ENCODE data around the gene LKAAEAR1. TPM values are rescaled to one million over a fixed set of nuclear protein-coding genes. Genes with fewer than 3 reads are reported as not detected.
A peak's percentile ranks its signal among the peaks of the same experiment; 100 is the strongest.

Gene LKAAEAR1
- total and polyA plus RNA-seq, 2 of the 13 experiments (the other 11 are each of a cell fraction or from before 2014, with no cell fraction given), result not detected

DNA sequence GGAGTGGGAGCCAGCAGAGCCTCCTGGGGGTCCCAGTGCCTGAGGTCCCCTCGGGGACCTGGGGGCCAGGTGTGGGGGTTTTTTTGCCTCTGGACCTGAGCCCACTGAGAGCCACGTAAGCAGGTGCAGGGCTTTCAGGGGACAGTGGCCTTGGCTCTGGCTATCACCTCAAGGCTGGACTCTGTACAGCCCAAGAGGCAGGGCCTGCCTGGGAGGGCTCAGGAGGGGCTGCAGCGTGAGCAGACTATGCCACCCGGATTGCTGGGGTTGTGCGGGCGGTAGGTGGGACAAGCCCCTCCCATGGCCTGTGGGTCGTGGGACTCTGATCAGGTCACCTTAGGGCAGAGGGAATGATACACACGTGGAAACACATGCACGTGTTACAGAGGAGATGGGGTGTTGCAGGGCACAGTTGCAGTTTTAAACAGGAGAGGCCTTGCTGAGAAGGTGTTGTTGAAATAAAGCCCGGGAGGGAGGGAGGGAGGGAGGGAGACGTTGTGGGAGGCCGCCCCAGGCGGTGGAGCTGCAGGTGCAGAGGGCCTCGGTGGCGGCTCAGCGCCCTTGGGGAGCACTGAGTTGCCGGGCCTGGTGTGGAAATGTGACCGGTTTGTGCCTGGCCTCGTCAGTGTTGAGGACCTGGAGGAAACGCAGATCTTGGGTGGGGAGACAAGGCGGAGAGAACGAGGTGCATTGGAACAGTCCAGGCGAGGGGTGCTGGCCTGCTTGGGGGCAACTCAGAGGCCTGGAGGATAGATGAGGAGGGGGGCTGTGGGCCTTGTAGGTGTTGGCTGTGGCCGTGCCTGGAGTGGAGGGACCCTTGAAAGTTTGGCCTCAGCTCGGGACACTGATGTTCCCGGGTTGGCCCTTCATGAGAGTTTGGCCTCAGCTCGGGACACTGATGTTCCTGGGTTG is 18.9 kb downstream of the LKAAEAR1 start (continued):
- peak; percentile 16; the same call in 1 of the 2 replicates for TF ChIP-seq IKZF5 (CRISPR knock-in tag; IDR thresholded peaks at IDR 0.05)
- no peak for TF ChIP-seq CHD4 (IDR thresholded peaks at IDR 0.05; ENCODE audit: borderline replicate concordance, low read length)
- no peak for TF ChIP-seq U2AF2 (IDR thresholded peaks at IDR 0.05; ENCODE audit: low read depth, low read length)
- peak; percentile 81 for TF ChIP-seq ZFP41 (CRISPR knock-in tag; IDR thresholded peaks at IDR 0.05; ENCODE audit: borderline replicate concordance)
- no peak for TF ChIP-seq CBX5 (CRISPR knock-in tag; IDR thresholded peaks at IDR 0.05; ENCODE audit: borderline replicate concordance)
- TF ChIP-seq AKAP8 (CRISPR knock-in tag; IDR thresholded peaks at IDR 0.05), result peak; percentile 99
- TF ChIP-seq YY1 (IDR thresholded peaks at IDR 0.05; ENCODE audit: insufficient read depth, insufficient replicate concordance, low read depth, low read length), result no peak
- no peak for TF ChIP-seq REL (CRISPR knock-in tag; conservative IDR thresholded peaks at IDR 0.05)
- no peak; the same call in 1 of the 2 replicates for TF ChIP-seq KMT2A (CRISPR knock-in tag; IDR thresholded peaks at IDR 0.05)
- TF ChIP-seq RXRA (CRISPR knock-in tag; IDR thresholded peaks at IDR 0.05), result peak; percentile 95
- no peak for TF ChIP-seq POLR2AphosphoS2 (IDR thresholded peaks at IDR 0.05; ENCODE audit: low read depth, low read length)
- TF ChIP-seq NR2C2 (CRISPR knock-in tag; IDR thresholded peaks at IDR 0.05; ENCODE audit: borderline replicate concordance), result peak; percentile 68
- TF ChIP-seq ZBTB43 (CRISPR knock-in tag; conservative IDR thresholded peaks at IDR 0.05), result no peak
- TF ChIP-seq ZNF672 (CRISPR knock-in tag; IDR thresholded peaks at IDR 0.05), result peak; percentile 81; the same call in 1 of the 2 replicates
- TF ChIP-seq ZFP37 (CRISPR knock-in tag; IDR thresholded peaks at IDR 0.05; ENCODE audit: borderline replicate concordance), result peak; percentile 70; the same call in 1 of the 2 replicates
- no peak for TF ChIP-seq ZNF432 (CRISPR knock-in tag; IDR thresholded peaks at IDR 0.05; ENCODE audit: borderline replicate concordance)
- peak; percentile 74; the same call in 1 of the 2 replicates for TF ChIP-seq ZNF782 (CRISPR knock-in tag; IDR thresholded peaks at IDR 0.05; ENCODE audit: borderline replicate concordance)
- peak; percentile 58 for TF ChIP-seq ZNF891 (CRISPR knock-in tag; IDR thresholded peaks at IDR 0.05)
- peak; percentile 59; the same call in 1 of the 2 replicates for TF ChIP-seq HOXA3 (CRISPR knock-in tag; IDR thresholded peaks at IDR 0.05)
- TF ChIP-seq IRF9 (CRISPR knock-in tag; IDR thresholded peaks at IDR 0.05; ENCODE audit: borderline replicate concordance), result peak; percentile 56
- no peak for TF ChIP-seq HCFC1 (IDR thresholded peaks at IDR 0.05; ENCODE audit: low read depth, low read length)
- TF ChIP-seq ZNF569 (CRISPR knock-in tag; IDR thresholded peaks at IDR 0.05; ENCODE audit: borderline replicate concordance), result no peak
- TF ChIP-seq RXRB (CRISPR knock-in tag; IDR thresholded peaks at IDR 0.05; ENCODE audit: borderline replicate concordance), result peak; percentile 78
- TF ChIP-seq ETV6 (CRISPR knock-in tag; conservative IDR thresholded peaks at IDR 0.05), result peak; percentile 59; the same call in 1 of the 2 replicates
- TF ChIP-seq ZNF431 (CRISPR knock-in tag; IDR thresholded peaks at IDR 0.05; ENCODE audit: borderline replicate concordance, low read depth), result no peak
- no peak for TF ChIP-seq SATB2 (CRISPR knock-in tag; IDR thresholded peaks at IDR 0.05)

All from HepG2 (cell line).